GM18861 (cell line): ENCODE measurements around the gene OST4.

Experiments
- ATAC-seq: cut with Tn5 transposase; IDR thresholded peaks from one replicate; pipeline ENCODE4 v1.9.1; 2021; ENCODE audit not compliant: unreplicated experiment

Gene OST4

GRCh38 chr2:27027211-27027651, 44.2 kb downstream of the OST4 start:
- no peak for ATAC-seq

DNA sequence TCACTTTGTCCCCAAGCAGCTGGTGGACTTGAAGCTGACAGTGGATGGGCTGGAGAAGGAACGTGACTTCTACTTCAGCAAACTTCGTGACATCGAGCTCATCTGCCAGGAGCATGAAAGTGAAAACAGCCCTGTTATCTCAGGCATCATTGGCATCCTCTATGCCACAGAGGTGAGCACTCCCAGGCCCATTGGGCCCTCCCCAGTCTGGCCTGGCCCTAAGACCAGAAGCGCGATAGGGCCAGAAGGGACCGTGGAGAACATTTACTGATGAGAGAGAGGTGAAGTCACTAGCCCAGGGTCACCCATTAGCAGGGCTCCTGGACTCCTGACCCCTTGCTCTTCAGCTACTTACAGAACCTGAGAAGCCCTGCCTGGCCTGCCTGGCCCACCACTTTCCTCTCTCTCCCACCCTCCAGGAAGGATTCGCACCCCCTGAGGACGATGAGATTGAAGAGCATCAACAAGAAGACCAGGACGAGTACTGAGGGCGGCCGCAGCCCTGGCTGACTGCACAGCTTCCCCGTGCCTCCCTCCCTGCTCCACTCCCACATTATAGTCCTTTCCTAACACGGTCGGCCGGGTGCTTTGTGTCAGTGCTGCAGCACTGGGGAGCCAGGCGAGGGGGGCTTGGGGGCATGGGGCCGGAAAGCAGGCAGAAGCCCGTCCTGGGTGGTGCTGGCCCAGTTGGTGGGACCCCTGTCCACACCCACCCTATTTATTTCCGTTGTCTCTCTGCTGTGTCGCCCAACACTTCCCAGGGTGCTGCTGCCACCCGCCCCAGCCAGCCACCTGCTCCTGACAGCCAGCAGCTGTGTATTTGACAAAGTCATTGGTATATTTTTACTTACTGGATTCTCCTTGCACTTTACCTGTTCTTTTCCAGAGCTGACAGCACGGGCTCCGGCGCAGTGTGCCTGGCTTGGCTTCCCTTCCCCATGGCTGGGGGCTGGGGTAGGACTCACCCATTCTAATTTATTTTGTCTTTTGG, 45.3 kb downstream of the OST4 start:
- ATAC-seq, result no peak

- ATAC-seq, result no peak
These were observed 46.1 kb downstream of the OST4 start for GRCh38 chr2:27025281-27025800.

GRCh38 chr2:27024812-27025211, 46.6 kb downstream of the OST4 start:
- ATAC-seq, result no peak

- no peak for ATAC-seq
These were observed 47.3 kb downstream of the OST4 start for GRCh38 chr2:27024188-27024587.

GRCh38 chr2:27023740-27024139, 47.7 kb downstream of the OST4 start:
- no peak for ATAC-seq

DNA sequence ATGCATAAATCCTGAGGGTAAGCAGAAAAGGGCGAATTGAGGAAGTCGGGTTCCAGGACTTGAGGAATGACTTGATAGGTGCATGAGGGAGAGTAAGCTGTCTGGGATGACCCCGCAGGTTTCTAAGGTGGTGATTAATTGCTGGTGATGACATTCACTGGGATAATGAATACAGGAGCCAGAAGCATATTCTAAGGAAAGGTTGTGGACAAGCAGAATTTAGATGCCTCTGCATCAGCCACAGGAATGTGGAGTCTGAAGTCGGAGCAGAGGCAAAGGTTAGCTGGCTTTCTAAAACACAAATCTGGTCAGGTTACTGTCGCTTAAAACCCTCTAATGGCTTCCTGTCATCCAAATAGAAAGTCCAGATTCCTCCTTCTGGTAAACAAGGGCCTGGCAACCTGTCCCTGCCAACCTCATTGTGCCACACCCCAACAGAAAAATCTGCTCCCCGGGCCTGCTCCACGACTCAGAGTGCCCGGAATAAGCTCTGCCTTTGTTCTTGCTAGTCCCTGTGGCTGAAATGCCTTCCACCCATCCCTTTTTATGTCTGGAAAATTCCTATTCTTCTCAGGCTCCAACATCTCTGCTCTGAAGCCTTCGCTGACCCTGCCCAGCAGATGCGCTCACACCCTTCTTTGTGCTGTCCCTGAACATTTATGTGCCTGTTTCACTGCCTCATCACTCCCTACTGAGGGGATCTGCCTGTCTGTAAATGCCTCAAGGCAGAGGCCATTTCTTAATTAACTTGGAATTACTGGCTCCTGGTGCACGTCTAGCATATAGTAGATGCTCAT, 50.0 kb downstream of the OST4 start:
- ATAC-seq, result no peak
